C4-2B (cell line): ENCODE measurements around the gene ZFTA.

Experiments
- H3K27ac ChIP-seq: fragments of 450-650 bp; 2 replicates; pipeline ENCODE4 v1.5.1; 2017
- ZFX ChIP-seq: fragments of 450-650 bp; IDR thresholded peaks from 2 replicates; pipeline ENCODE4 v1.6.1; 2017
- TF ChIP-seq, protein P1 (sequence below): fragments of 450-650 bp; conservative IDR thresholded peaks from 2 replicates; pipeline ENCODE4 v1.5.1; 2017; ENCODE audit warnings: mild to moderate bottlenecking

ZFTA gene

DNA sequence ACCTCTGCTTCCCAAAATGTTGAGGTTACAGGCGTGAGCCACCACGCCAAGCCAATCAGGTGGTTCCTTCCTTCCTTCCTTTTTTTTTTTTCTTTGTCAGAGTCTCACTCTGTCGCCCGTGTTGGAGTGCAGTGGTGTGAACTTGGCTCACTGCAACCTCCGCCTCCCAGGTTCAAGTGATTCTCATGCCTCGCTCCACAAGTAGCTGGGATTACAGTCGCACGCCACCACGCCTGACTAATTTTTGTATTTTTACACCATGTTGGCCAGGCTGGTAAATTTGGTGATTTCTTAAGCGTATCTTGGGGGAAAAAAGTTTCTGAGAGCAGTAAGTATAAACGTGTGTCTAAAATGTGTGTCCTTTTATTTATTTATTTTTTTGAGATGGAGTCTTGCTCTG lies 26.5 kb upstream of the ZFTA start:
- H3K27ac ChIP-seq: no peak overlapping the region
- no peak for TF ChIP-seq ZFX
- TF ChIP-seq, protein P1, sequence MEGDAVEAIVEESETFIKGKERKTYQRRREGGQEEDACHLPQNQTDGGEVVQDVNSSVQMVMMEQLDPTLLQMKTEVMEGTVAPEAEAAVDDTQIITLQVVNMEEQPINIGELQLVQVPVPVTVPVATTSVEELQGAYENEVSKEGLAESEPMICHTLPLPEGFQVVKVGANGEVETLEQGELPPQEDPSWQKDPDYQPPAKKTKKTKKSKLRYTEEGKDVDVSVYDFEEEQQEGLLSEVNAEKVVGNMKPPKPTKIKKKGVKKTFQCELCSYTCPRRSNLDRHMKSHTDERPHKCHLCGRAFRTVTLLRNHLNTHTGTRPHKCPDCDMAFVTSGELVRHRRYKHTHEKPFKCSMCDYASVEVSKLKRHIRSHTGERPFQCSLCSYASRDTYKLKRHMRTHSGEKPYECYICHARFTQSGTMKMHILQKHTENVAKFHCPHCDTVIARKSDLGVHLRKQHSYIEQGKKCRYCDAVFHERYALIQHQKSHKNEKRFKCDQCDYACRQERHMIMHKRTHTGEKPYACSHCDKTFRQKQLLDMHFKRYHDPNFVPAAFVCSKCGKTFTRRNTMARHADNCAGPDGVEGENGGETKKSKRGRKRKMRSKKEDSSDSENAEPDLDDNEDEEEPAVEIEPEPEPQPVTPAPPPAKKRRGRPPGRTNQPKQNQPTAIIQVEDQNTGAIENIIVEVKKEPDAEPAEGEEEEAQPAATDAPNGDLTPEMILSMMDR: no peak

DNA sequence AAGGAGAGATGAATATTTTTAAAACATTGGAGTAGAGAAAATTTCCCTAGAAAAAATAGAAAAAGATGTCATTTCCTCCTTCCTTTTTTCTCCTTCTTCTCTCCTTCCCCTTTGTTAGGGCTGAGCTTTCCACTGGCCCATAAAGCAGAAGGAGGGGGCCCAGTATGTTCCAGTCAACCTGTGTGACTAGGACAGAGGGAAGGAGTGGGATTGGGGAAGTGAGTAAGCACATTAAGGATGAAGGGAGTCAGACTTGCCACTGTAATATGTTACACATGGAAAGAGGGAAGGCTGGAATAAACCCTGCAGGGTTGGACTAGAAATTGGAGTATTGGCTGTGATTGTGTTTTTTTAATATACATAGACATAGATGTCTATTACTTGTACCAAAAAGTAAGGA lies 24.6 kb upstream of the ZFTA start:
- H3K27ac ChIP-seq: no peak overlapping the region
- no peak for TF ChIP-seq ZFX
- TF ChIP-seq, protein P1: no peak

DNA sequence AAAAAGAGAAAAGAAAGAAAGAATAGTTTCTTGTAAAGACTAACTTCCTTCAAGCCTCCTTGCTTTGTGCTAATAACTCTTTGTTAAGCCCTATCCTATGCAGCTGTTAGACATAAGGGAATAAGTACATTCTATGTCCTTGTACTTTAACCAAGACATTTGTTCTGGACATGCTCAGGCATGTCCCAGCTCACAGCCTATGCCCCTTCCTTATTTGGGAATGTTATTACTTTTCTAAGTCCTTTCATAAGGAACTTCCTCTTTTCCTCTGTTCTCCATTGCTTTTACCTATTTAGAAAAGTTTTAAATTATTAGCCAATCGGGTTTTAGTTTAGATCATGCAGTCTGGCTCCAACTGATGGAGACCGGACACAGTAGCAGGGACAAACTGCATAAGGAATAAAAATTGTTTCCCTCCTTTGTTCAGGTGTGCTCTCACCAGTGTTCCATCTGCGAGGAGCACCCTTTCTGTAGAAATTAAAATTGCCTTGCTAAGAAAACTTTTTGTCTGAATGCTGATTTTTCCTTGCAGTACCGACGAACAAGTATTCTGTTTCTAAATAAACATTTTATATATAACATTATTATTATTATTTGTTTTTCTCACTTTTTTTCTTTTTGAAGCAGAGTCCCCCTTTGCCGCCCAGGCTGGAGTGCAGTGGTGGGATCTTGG lies 23.1 kb upstream of the ZFTA start:
- H3K27ac ChIP-seq: no peak overlapping the region
- TF ChIP-seq, protein P1: no peak
- TF ChIP-seq ZFX: no peak

DNA sequence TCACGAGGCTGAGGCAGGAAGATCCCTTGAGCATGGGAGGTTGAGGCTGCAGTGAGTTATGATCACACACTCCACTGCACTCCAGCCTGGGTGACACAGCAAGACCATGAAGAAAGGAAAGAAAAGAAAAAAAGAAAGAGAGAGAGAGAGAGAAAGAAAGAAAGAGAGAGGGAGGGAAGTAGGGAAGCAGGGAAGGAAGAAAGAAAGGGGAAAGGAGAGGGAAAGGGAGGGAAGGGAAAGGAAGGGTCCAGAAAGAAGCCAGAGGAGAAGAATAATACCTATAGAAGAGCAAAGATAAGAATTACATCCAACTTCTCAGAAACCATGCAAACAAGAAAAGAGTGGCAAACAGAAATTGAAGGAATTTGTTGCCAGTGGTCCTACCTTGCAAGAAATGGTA lies 17.2 kb upstream of the ZFTA start:
- no peak for TF ChIP-seq ZFX
- TF ChIP-seq, protein P1: no peak
- H3K27ac ChIP-seq: no peak overlapping the region

DNA sequence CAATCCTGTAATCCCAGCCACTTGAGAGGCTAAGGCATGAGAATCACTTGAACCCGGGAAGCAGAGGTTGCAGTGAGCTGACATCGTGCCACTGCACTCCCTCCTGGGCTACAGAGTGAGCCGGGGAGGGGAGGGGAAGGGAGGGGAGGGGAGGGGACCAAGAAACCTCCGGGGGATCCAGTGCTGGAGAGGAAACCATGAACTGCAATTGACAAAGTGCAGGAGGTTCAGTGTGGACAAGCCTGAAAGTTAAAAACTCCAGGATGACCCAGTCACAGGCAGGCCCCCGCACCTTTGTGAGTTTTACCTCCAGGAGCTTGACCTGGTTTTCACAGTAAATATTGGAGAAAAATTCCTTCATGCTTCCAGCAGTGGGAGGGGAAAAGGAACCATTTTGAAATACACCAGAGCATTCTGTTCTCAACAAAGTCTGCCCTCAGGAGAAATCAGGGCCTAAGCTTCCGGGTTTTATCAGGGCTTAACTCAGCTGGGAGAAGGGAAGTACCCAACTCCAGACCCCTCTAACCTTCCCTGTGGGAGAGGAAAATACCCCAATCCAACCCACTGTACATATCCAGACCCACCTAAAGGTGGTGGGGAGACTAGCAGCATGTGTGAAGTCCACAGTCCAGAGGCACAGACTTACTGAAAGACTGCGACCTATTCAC lies 15.5 kb upstream of the ZFTA start:
- H3K27ac ChIP-seq: no peak overlapping the region
- TF ChIP-seq, protein P1: no peak

DNA sequence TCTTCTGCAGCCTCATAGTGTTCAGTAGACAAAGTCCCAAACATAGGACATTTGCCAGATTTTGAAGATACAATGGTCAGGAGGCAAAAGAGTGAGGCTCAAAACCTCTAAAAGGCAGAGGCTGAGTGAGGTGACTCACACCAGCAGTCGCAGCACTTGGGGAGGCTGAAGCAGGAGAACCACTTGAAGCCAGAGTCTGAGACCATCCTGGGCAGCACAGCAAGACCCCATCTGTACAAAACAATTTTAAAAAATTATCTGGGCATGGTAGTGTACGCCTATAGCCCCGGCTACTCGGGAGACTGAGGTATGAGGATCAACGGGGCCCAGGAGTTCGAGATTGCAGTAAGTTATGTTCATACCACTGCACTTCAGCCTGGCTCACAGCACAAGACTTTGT lies 14.2 kb upstream of the ZFTA start:
- no peak overlapping the region for H3K27ac ChIP-seq
- TF ChIP-seq, protein P1: no peak
- no peak for TF ChIP-seq ZFX

DNA sequence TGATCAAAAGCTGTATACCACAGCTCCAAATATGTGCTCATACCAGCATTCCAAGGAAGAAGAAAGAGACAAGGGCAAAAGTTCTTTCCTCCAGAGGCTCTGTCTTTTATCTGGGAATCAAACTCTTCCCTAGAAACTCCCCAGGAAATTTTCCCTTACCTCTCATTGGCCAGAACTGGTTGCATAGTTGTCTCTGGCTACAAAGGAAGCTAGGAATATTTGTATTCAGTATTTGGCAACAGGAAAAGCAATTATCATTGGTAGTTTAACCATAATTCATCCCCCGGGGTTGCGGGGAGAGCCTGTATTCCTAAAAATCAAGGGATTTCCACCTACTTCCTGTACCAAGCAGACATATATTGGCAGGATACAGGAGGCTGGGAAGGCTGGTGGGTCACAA lies 10.5 kb upstream of the ZFTA start:
- no peak overlapping the region for H3K27ac ChIP-seq
- no peak for TF ChIP-seq ZFX
- TF ChIP-seq, protein P1: no peak
